GM19035 (cell line): Measurements from ENCODE around the gene SPEN.
A peak's percentile ranks its signal among the peaks of the same experiment; 100 is the strongest.
"Not testable (repeated sequence)": the region's sequence is repeated elsewhere in the genome, so short reads cannot be mapped to it uniquely, and the experiment has no call there.

Experiments used
- ATAC-seq: cut with Tn5 transposase; IDR thresholded peaks from one replicate; pipeline ENCODE4 v1.9.1; 2021; ENCODE audit not compliant: unreplicated experiment

Gene SPEN

GRCh38 chr1:15892857-15893599 is 45.5 kb downstream of the SPEN start:
- ATAC-seq, result not testable (repeated sequence)

- no peak for ATAC-seq
These were observed 47.7 kb downstream of the SPEN start for GRCh38 chr1:15895233-15895632.

- ATAC-seq, result not testable (repeated sequence)
These were observed 49.5 kb downstream of the SPEN start for GRCh38 chr1:15896841-15897610.

GRCh38 chr1:15899266-15899665 is 51.8 kb downstream of the SPEN start:
- no peak for ATAC-seq

GRCh38 chr1:15900662-15901279 is 53.3 kb downstream of the SPEN start:
- no peak for ATAC-seq

- no peak for ATAC-seq
These were observed 55.4 kb downstream of the SPEN start for GRCh38 chr1:15902882-15903281.

GRCh38 chr1:15908597-15908996 is 61.1 kb downstream of the SPEN start:
- ATAC-seq, result no peak

GRCh38 chr1:15911141-15911540 is 63.6 kb downstream of the SPEN start:
- no peak for ATAC-seq

GRCh38 chr1:15911927-15912326 is 64.4 kb downstream of the SPEN start:
- ATAC-seq, result no peak

GRCh38 chr1:15913607-15914006 is 66.1 kb downstream of the SPEN start:
- not testable (repeated sequence) for ATAC-seq

- ATAC-seq, result no peak
These were observed 68.5 kb downstream of the SPEN start for GRCh38 chr1:15915991-15916390.

GRCh38 chr1:15916417-15916816 is 68.9 kb downstream of the SPEN start:
- no peak for ATAC-seq

- ATAC-seq, result no peak
These were observed 69.4 kb downstream of the SPEN start for GRCh38 chr1:15916916-15917315.

- ATAC-seq, result peak; percentile 79
These were observed 71.6 kb downstream of the SPEN start for GRCh38 chr1:15918962-15919715.

GRCh38 chr1:15923241-15923640 is 75.7 kb downstream of the SPEN start:
- ATAC-seq, result no peak

GRCh38 chr1:15926448-15926847 is 78.9 kb downstream of the SPEN start:
- ATAC-seq, result not testable (repeated sequence)

- ATAC-seq, result no peak
These were observed 81.8 kb downstream of the SPEN start for GRCh38 chr1:15928971-15929965.

GRCh38 chr1:15931401-15931800 is 83.9 kb downstream of the SPEN start:
- no peak for ATAC-seq

- ATAC-seq, result no peak
These were observed 84.4 kb downstream of the SPEN start for GRCh38 chr1:15931884-15932283.

GRCh38 chr1:15932612-15933011 is 85.1 kb downstream of the SPEN start:
- ATAC-seq, result no peak
